Right lung (tissue), 5 donors: ENCODE measurements around the gene IGFBP6. TPM values are rescaled to one million over a fixed set of nuclear protein-coding genes. Genes with fewer than 3 reads are reported as not detected.

Experiments
- polyA plus RNA-seq, 5 donors: library from polyadenylated mRNA; unstranded; fragments of 120-200 nt; gene quantifications; one replicate each; pipeline versions ENCODE4 v1.2.1 to v1.2.3, GENCODE V29; 2013; ENCODE audit warnings: inconsistent platforms in 1 of 5, low replicate concordance in 1 of 5; ENCODE audit not compliant: insufficient read length in 5 of 5, insufficient read depth in 1 of 5

IGFBP6 gene
- polyA plus RNA-seq, 5 donors, result 9.6 to 25.1 (median 19.0) TPM

Other genes starting within 250 kb of the IGFBP6 start
- gene KRT78, start 248.7 kb upstream of the IGFBP6 start, polyA plus RNA-seq, result under 1 TPM in 1 of 5 donors, not detected in 4; 0.16 TPM
- gene KRT8, start 192.6 kb upstream of the IGFBP6 start, polyA plus RNA-seq, result 100 to 1,000 TPM; 166 to 247 (median 183) TPM
- 100 to 1,000 TPM in 4 of 5 donors, 10 to 100 TPM in 1; 90.5 to 152 (median 114) TPM for gene KRT18, start 148.5 kb upstream of the IGFBP6 start, polyA plus RNA-seq
- gene EIF4B, start 91.2 kb upstream of the IGFBP6 start, polyA plus RNA-seq, result 100 to 1,000 TPM; 400 to 558 (median 539) TPM
- gene TNS2, start 47.6 kb upstream of the IGFBP6 start, polyA plus RNA-seq, result 100 to 1,000 TPM in 4 of 5 donors, 10 to 100 TPM in 1; 96.5 to 138 (median 126) TPM
- gene SPRYD3, start 18.3 kb upstream of the IGFBP6 start, polyA plus RNA-seq, result 10 to 100 TPM; 13.9 to 22.0 (median 17.8) TPM
- gene SOAT2, start 5.8 kb downstream of the IGFBP6 start, polyA plus RNA-seq, result under 1 TPM; 0.19 to 0.37 (median 0.23) TPM
- 10 to 100 TPM; 49.5 to 66.6 (median 63.9) TPM for gene ZNF740, start 83.1 kb downstream of the IGFBP6 start, polyA plus RNA-seq
- gene CSAD, start 83.3 kb downstream of the IGFBP6 start, polyA plus RNA-seq, result 100 to 1,000 TPM in 1 of 5 donors, 10 to 100 TPM in 4; 71.4 to 117 (median 80.3) TPM
- gene ITGB7, start 109.6 kb downstream of the IGFBP6 start, polyA plus RNA-seq, result 1 to 10 TPM in 4 of 5 donors, under 1 TPM in 1; 0.90 to 2.1 (median 1.2) TPM
- 10 to 100 TPM; 41.7 to 59.8 (median 49.2) TPM for gene RARG, start 134.5 kb downstream of the IGFBP6 start, polyA plus RNA-seq
- gene ESPL1, start 170.6 kb downstream of the IGFBP6 start, polyA plus RNA-seq, result 10 to 100 TPM in 3 of 5 donors, 1 to 10 TPM in 2; 8.4 to 20.4 (median 13.0) TPM
- gene PFDN5, start 197.9 kb downstream of the IGFBP6 start, polyA plus RNA-seq, result 100 to 1,000 TPM; 683 to 991 (median 734) TPM
- gene MYG1, start 202.0 kb downstream of the IGFBP6 start, polyA plus RNA-seq, result 10 to 100 TPM; 39.1 to 56.6 (median 42.6) TPM
- gene AAAS, start 223.9 kb downstream of the IGFBP6 start, polyA plus RNA-seq, result 10 to 100 TPM; 73.3 to 91.6 (median 81.6) TPM
- under 1 TPM in 3 of 5 donors, not detected in 2; 0.07 to 0.10 (median 0.08) TPM for gene SP7, start 238.7 kb downstream of the IGFBP6 start, polyA plus RNA-seq